HG03457 (cell line): Measurements from ENCODE around the gene WDR27.
"Not testable (repeated sequence)": the region's sequence is repeated elsewhere in the genome, so short reads cannot be mapped to it uniquely, and the experiment has no call there.

Experiments used
- ATAC-seq: cut with Tn5 transposase; IDR thresholded peaks from one replicate; pipeline ENCODE4 v1.9.1; 2021; ENCODE audit warnings: moderate number of reproducible peaks; ENCODE audit not compliant: unreplicated experiment

Gene WDR27

GRCh38 chr6:169710009-169710408 lies 8.2 kb upstream of the WDR27 start:
- no peak for ATAC-seq

- no peak for ATAC-seq
Measured at GRCh38 chr6:169709293-169709692, 7.5 kb upstream of the WDR27 start.

DNA sequence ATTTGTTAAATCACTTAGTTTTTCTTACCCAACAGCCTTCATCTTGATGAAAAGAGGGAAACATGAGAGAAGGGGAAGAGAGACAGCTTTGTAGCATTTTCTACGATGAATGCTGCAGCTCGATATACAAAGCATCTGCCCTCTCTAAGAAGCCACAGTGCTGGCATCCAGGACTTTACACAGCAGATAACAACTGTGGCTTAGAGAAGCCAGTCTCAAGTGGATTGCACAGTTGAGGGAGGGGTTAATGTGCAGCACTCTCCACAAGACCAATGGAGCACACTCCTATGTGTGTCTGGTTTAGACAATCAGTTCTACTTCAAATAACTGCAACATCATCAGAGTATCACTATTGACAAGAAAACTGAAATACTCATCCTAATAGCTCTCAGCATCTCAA lies 5.9 kb upstream of the WDR27 start:
- no peak for ATAC-seq

- ATAC-seq = peak; percentile 20
Measured at GRCh38 chr6:169702840-169703246, 1.0 kb upstream of the WDR27 start.

- no peak for ATAC-seq
Measured at GRCh38 chr6:169701311-169701953, 397 bp downstream of the WDR27 start.

GRCh38 chr6:169700296-169700695 lies 1.5 kb downstream of the WDR27 start:
- ATAC-seq = no peak

DNA sequence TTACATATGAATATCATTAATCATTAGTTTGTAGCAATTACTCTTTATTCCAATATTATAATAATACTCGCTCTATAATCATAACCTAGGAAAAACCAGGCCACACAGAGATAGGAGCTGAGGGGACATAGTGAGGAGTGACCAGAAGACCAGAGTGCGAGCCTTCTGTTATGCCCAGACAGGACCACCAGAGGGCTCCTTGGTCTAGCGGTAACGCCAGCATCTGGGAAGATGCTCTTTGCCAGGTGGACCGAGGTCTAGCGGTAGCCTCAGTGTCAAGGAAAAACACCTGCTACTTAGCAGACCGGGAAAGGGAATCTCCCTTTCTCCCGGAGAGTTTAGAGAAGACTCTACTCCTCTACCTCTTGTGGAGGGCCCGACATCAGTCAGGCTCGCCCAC lies 4.7 kb downstream of the WDR27 start:
- ATAC-seq = not testable (repeated sequence)

- ATAC-seq = no peak
Measured at GRCh38 chr6:169695131-169695530, 6.7 kb downstream of the WDR27 start.

- ATAC-seq = no peak
Measured at GRCh38 chr6:169692516-169692915, 9.3 kb downstream of the WDR27 start.

DNA sequence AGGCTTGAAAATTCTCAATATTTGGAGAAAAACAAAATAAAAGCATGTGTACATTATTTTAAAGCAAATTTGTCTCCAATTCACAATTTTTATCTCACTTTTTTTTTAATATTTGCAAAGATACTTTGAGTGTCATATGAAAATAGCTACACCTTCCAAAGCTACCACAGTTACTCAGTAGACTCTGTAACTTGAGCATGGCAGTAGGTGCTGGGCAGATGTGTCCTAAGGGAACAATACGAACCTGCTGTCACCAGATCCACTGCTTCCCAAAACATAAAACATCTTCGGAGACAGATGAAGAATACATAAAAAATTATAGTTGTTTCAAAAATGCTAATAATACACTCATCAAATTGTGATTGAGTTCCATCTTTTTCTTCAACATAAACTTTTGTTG lies 10.6 kb downstream of the WDR27 start:
- ATAC-seq = no peak

- ATAC-seq = no peak
Measured at GRCh38 chr6:169689287-169689686, 12.5 kb downstream of the WDR27 start.

- ATAC-seq = no peak
Measured at GRCh38 chr6:169685860-169686259, 16.0 kb downstream of the WDR27 start.

DNA sequence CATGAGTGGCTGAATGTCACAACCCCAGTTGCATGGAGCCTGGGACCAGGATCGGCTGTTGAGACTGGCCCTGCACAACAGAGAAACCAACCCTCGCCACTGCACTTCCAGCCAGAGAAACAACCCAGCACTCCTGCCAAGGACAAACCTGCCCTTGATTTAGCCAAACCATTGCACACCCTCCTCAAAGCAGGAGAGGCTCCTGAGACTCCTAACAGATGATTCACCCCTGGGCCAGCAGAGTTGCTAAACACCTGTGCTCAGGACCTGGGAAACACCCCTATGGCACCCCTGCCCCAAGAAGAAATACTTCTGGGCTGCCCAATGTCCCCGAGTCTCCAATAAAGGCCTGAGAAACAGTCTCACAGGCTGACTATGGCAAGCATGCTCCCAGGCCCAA lies 17.8 kb downstream of the WDR27 start:
- ATAC-seq = no peak

DNA sequence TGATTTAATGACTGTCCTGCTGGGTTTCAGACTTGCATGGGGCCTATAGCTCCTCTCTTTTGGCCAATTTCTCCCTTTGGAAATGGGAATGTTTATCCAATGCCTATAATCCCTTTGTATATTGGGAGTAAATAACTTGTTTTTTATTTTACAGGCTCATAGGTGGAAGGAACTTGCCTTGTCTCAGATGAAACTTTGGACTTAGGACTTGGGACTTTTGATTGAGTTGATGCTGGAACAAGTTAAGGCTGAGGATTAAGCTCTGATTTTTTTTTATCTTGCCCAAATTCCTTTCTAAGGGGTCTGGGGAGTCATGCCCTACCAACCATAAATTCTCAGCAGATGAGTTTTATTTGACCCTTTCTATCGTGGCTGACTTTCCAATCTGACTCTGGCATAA lies 23.5 kb downstream of the WDR27 start:
- no peak for ATAC-seq

- ATAC-seq = no peak
Measured at GRCh38 chr6:169677096-169677495, 24.7 kb downstream of the WDR27 start.

DNA sequence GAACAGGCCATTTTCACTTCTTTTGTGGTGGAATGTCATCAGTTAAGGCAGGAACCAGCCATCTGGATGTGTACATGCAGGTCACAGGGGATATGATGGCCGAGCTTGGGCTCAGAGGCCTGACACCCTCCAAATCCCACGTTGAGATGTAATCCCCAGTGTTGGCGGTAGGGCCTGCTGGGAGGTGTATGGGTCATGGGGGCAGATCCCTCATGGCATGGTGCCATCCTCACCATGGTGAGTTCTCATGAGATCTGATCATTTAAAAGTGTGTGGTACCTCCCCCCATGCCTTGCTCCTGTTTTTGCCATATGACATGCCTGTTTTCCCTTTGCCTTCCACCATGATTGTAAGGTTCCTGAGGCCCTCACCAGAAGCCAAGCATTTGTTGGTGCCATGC lies 26.8 kb downstream of the WDR27 start:
- ATAC-seq = no peak

- no peak for ATAC-seq
Measured at GRCh38 chr6:169671563-169671962, 30.3 kb downstream of the WDR27 start.

DNA sequence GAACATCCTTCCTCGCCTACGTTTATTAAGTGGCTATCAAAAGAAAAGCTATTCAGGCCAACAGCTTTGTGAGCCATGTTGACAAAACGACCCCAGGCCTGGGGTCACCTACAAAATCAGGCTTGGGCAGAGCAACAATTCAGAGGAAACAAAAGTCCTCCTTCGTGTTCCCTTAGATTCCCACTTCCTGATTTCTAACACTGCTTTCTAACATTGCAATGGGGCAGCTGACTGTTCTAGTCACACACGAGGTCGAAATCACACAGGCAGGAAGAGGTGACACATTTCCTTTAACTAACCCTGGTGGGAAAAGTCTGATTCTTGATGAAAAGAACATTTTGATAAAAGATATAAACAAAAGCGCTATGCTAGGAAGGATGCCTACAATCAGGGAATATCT lies 31.9 kb downstream of the WDR27 start:
- no peak for ATAC-seq

DNA sequence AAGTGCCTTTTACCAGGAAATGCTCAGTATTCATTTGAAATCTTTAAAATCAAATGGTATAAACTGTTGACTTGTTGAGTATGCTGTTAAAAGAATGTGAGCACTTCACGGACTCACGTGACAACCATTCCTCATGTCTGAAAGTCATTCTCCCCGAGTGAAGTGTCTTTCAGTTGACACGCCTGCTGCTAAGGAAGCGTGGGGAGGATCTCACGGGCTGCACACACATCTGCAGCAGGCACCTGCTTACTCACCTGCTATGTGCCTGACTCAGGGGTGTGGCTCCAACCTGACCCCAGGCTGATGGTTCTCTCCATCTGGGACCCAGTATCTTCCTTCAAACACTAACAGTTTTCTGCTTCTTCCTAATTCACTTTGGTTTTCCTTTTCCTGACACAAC lies 32.7 kb downstream of the WDR27 start:
- ATAC-seq = no peak

DNA sequence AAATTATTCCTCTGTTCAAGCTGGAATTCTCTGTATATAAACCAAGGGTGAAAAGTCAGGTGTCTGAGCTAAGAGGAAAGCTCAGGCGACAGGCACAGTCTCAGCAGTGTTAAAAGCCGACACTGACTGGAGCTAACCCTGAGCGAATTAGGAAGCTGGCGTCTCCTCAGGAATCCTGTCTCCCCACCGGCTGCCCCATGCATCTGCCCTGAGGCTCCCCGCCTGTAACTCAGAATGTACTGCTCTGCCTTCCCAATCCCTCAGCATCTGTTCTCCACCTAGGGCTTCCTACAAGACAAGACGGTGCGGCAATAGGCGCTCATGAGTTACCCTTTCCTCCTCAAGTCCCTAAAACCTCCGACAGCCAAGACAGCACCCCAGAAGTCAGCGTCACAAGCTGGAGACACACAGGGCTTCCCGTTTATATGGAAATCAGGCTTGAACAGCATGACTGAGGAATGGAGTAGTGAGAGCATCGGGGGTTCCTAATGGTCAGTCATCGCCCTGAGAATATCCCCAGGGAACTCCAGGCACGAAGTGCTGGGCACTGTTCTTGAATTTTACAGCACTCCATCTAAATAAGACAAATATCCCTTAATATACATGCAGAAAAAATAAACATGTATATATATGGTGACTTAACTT lies 33.5 kb downstream of the WDR27 start:
- ATAC-seq = no peak

DNA sequence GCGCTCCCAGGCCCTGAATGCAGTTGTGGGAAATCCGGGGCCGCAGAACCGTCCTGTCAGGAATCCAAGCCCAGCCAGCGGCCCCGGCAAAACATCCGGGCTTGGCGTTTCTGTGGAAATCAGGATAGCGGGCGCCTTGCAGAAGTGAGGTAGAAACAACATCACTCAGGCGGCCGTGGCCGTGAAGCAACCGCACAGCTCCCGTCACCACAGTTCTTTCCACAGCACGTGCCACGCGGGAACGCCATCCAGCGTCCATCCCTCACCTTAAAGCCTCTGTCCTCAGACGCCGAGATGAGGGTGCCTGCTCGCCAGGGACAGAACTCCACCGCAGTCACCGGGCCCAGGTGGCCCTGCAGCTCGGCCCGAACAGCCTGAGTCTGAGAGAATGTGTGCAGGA lies 34.1 kb downstream of the WDR27 start:
- ATAC-seq = no peak

DNA sequence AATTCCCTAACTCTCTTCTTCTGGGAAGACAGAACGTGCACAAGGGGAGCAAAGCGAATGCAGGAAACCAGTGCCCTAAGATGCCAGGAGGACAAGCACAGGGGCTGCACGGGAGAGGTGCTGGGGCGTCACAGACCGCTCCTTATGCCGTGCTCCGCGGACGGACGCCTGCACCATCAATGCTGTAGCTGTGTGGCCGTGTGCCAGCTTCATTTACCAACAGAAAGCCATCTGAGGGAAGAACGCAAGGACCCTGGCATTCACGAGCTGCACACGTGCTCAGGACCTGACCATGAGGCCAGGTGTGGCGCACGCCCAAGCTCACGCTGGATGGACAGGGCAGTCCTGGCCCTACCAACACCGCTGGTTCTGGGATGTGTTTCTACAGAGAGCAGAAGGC lies 35.4 kb downstream of the WDR27 start:
- ATAC-seq = no peak

DNA sequence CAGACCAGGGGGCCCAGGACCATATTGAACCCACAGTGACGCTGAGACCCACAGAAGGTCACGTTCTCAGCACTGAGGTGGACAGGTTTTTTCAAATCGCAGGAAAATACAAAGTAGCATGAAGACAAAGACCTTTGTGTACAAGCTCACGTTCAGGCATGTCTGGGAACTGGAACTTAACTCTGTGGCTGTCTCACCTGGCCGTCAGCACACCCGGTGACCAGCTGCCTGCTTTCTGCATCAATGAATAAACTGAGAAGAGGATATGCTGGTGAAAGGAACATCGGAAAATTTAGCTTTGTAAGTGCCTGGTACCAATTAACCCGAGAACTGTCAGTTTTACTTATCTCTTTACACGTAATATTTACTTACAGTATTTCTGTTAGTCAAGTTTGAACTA lies 36.5 kb downstream of the WDR27 start:
- no peak for ATAC-seq
